NCI-H1436 (cell line): Measurements from ENCODE around the gene CDKN3.

Experiments used
- DNase-seq: peaks from one replicate; lab custom pipeline; 2025; lab: John Stamatoyannopoulos, UW

The CDKN3 gene, protein sequence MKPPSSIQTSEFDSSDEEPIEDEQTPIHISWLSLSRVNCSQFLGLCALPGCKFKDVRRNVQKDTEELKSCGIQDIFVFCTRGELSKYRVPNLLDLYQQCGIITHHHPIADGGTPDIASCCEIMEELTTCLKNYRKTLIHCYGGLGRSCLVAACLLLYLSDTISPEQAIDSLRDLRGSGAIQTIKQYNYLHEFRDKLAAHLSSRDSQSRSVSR

DNA sequence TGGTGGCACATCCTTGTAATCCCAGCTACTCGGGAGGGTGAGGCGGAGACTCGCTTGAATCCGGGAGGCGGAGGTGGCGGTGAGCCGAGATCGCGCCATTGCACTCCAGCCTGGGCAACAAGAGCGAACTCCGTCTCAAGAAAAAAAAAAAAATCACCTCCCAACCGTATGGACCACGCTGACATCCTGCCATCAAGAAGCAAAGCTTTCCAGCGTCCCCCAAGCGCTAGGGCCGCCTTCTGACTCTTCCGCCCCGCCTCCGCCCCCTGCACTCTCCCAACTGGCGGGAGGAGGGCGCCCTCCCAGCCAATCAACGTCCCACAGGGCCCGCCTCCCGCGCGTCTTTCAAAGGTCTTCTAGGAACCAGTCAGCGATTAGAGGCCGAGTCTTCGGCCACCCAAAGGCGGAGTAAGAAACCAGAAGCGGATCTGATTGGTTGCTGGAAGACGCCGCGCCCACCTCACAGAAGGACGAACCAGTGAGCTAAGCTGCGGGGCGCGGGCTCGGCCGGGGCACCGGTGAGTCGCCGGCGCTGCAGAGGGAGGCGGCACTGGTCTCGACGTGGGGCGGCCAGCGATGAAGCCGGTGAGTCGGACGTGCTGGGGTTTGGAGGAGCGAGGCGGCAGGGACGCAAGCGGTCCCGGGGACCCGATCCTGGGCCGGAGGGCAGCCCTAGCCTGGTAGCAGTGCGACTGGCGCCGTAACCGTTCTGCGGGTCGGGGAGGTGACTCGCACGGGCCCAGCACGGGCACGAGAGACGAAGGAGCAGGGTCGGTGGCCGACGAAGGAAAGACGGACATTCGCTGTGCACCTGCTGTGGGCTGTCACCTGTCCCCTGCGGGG, at the start of gene CDKN3:
Gene CDKN3, plus strand, starts transcription at position 515 of the 843 bp plus-strand sequence. Its CDS starts 62 bp downstream, at position 577.
- DNase-seq: peak; percentile 98

DNA sequence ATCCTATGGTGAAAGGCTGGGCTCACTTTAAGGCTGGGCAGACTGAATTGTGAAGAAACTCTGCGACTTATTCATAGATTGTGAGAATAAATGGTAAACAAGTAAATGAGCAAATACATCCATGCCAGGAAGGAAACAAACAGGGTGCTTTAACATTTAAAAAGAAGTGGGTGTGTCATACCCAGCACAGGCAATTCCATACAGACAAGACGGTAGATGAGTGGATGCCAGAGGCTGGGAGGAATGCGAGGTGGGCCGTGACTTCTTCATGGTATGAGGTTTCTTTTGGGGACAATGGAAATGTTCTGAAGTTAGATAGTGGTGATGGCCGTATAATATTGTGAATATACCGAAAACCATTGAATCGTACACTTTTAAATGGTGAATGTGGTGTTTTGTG, 49.8 kb upstream of the CDKN3 start:
- no peak for DNase-seq

DNA sequence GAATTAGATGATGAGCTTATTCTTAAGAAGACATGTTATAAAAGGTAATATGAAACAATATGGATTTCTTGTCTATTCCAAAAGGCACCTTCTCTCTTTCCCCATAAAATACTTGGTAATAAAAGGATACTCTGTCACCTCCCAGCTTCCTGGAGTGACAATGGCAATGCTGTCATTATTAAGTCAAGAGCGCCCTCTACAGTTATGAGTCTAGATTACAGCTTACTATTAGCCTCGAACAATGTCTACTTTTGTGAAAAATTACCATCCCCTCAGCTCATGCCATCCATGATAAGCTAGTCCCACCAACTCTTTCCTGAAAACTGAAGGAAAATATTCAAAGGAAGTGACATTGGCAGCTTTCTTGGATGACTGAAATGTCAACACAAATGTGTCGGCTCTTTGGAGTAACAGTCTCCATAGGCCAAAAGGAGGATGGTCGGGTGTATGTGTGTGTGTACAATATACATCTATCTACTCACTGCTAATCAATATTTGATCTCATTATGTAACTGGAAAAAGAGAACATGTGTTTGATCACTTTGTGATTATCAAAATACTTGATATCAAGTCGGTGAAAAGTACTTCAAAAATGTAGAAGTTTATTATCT, 48.7 kb upstream of the CDKN3 start:
- DNase-seq: peak; percentile 60

DNA sequence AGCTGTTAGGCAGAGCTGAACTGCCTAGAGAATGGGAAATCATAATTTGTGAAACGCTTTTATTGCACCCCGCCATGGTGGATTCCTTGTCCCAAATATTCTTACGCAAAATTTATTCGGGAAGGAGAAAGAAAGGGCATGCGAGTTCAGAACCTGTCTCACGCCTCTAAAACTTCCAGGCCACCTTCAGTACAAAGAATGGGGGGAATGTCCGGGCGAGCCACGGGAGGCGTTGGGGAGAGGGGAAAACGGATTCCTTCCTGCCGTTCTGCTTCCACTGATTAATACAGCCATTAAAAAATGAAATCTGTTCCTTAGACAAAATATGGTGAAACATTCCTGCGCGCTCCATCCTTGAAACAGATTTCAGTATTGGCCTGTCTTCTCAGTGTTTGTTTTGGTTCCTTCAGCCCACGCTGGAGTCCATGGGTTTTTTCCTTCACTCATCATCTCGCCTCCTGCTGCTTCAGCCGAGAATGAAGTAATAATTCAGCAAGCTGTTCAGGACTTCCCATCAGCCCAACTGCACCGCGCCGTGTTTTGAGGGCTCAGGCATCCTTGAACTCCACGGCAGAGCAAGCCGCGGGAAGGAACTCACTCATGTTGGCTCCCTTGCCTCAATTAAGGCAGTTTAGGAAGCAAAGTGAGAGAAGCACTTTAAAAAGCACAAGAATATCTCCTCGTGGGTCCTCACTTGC, 47.7 kb upstream of the CDKN3 start:
- no peak for DNase-seq

DNA sequence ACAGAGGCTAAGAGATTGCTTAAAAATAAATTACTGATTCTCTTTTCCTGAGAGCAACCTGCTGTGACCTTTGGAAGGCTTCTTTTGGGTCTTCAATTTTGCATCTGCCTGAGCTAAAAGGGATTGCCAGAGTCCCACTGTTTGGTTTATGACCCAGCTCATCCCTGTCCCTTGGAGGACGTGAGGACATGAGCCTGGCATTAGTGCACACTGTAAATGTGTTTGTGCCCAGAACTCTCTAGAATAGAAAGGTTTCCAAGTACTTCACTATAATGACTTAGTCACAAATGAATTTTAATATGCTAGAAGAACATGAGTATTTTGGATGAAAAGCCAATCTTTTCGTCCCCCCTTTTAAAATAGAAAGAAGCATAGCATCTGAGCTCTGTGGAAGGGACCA, 47.1 kb upstream of the CDKN3 start:
- no peak for DNase-seq

DNA sequence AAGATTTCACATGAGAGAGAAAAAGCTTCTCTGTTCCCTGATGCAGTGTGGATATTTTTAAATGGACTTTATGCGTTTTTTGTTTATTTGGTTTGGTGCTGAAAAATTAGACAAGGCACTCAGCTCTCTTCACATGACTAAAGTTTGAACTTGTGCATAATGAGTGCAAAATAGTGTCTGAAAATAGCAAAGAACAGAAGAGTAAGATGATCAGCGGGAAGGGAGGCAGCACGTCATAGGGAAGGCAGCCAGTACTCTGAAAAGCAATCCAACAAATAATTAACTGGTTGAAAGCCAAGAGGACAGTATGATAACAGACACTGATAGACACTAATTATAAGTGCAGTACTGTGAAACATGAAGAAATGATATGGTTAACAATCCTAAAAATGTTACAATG, 46.6 kb upstream of the CDKN3 start:
- no peak for DNase-seq

DNA sequence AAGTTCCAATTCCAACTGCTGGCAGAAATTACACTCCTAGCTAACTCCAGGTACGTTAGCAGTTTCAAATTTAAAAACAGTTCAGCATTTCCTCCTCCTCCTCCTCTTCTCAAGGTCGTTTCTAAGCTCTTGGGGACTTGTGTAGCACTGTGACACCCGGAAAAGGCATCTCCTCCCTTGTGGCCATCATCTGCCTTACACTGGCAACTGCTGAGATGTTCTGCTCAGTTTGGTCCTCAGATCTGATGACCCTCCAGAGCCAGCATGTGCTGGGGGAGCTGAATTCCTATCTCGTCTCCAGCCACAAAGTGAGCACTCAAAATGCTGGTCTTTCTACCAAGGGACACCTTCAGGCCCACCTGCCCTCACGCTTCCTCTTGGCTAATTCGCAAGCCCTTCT, 43.5 kb upstream of the CDKN3 start:
- no peak for DNase-seq

DNA sequence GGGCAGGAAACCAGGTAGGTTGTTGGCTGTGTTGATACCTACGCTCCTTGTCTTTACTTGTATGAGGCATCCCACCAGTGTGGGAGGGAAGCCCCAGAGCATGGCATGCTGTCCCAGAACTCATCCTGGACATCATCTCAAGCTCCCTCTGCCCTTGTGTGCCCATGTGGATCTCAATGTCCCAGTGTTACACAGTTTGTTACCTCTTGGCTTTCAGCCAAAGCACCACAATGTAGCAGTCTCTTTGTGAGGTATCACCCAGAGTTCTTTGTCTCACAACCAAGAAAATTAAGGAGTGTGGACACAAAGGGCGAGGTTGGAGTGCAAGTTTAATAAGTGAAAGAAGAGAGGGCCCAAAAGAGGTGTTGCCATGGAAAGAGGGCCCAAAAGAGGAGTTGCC, 43.1 kb upstream of the CDKN3 start:
- DNase-seq: no peak

DNA sequence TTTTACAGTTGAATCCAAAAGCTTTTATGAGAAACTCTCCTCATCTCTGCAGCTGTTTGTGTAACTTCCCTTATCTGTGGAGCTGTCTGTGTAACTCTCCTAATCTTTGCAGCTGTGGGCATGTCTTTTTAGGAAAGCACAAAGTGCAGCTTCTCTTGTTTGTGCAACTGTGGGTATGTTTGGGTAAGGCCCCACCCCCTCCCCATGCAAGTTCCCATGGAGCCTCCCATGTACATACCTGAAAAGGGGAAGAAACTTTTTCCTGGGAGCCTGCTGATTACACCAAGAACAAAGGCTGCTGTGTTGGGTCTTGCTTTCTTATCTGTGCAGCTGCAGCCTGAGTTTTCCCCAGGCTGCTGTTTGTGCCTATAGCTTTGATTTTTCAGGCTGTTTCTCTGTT, 42.7 kb upstream of the CDKN3 start:
- no peak for DNase-seq

DNA sequence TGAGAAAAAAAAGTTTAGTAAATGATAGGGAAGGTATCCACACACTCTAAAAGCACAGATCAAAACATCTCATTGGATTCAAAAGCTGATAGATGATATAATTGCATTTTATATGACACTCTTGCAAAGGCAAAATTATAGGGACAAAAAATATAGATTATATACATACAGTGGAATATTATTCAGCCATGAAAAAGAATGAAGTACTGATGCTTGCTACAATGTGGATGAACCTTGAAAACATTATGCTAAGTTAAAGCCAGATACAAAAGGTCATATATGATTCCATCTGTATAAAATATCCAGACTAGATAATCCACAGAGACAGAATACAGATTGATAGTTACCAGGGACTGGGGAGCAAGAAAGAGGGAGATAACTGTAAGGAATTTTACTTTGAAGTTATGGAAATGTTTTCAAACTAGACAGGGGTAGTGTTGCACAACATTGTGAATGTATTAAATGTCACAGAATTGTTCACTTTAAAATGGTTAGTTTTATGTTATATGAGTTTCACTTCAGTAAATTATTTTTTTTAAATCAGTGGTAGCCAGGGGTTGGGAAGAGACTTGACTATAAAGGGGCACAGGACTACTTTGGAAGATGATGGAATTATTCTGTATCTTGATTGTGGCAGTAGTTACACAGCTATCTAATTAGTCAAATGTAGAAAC, 41.7 kb upstream of the CDKN3 start:
- DNase-seq: no peak

DNA sequence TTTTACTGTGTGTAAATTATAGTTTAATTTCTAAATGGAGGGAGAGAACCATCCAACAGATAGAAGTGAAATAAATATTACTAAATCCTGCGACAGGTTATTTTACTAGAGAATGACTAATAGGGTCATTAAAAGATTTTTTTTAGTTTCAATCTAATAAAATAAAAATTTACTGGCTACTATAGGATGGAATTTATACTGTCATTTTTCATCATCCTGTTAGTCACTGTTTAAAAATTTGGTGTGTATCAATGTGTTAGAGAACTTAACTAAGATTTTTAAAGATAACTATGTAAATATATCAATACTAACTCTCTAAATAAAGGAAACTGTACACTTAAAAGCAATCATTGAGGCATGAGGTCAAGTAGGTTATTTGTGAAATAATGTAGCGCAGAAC, 41.1 kb upstream of the CDKN3 start:
- no peak for DNase-seq

DNA sequence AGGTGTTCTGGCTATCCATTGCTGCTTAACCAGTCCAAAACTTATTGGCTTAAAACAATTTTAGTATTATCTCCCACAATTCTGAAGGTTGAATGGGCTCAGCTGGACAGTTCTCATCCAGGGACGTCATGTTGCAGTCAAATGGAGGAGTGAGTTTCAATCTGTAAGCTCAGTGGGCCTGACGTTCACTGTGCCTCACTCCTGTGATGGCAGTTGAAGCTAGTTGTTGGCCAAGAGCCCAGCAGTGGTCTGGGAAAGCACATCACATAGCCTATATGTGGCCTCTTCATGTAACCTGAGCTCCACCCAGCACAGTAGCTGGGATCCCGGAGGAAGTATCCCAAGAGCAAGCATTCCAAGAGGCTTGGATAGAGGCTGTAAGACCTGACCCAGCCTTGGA, 40.6 kb upstream of the CDKN3 start:
- DNase-seq: no peak

DNA sequence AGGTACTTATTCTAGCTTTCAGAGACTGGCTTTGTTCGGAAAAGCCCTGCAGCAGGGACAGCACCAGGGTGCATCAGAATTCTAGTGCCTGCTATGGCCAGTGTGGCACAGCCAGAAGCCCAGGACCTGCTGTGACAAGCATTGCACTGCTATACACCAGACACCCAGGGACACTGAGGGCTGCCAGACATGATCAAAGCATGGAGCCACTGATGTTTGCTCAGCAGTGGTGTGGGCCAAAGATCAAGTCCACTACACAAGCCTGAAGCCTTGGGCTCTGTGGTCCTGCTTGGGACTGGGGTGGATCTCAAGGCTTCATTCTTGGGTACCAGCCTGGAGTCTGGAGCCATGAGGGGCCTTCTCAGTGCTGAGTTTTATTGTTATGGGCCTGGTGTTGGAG, 36.1 kb upstream of the CDKN3 start:
- no peak for DNase-seq

DNA sequence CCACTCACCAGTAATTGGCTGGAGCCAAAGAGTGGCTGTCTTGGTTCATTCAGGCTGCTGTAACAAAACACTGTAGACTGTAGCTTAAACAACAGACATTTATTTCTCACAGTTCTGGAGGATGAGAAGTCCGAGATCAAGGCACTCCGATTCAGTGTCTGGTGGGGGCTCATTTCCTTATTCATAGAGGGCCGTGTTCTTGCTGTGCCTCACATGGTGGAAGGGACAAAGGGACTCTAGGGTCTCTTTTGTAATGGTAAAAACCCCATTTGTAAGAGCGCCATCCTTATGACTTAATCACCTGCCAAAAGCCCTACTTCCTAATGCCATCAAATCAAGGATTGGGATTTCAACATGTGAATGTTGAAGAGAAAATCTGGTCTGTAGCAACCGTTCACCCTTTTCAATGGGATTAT, 34.7 kb upstream of the CDKN3 start:
- no peak for DNase-seq

DNA sequence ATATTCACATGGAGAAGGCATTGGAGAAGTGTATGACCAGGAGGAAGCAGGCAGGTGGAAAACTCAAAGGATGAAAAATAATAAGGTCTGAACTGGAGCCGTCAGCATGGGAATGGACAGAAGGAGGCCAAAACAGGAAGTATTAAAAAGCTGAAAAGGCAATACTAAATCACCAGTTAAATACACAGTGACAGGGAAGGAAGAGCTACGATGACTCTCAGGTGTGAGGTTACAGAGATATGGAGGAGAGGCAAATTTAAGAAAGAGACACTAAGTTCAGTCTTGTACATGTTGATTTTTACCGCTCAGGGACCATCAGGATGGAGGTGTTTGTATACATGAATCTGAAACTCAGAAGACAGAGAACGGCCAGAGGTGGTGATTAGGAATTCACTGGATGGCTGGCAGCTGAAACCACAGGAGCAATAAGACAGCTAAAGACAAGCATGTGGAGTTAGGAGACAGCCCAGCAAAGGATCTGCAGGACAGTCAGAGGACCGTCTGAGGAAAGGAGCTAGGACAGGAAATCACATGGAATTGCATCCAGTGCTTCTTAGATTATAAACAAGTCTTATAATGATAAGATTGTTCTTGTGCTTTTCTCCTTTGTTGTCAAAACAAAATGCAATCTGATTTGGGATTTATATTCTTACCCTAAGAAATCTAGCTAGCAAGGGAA, 33.9 kb upstream of the CDKN3 start:
- DNase-seq: no peak

DNA sequence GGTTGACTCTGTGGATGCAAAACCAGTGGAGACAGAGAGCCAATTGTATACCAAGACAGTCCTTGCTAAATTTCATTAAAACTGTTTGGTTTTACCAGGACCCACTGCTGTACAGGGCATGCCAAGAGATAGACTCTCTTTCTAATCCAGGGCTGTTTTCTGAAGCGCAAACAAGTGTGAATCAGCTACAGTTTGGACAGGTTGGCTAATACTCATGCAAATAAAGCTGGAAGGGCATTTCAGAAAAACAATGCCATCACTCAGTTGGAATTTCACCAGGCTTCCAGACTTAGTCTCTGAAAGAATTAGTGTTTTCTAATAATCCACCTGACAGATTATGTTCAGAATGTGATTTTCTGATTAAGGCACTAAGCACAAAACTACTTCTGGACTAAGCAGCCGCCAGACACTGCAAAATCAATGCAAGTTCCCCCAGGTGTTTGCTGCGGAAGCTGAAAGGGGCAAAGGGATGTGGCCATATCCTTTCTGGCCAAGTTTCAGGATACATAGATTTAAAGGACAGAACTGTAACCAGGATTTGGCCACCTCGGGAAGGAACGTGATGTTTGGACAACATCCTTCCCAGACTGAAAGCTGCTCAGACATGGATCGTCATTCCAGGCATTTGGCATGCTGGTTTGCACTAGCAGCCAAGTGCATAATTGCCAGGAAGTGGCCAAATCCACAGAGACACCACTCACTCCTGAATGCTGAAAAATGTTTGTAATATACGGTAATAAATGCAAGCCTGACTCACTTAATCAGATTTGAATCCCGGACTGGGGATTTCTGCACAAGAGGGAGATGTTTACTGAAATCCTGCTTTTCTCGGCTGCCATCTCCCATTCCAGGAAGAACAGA, 32.0 kb upstream of the CDKN3 start:
- no peak for DNase-seq

DNA sequence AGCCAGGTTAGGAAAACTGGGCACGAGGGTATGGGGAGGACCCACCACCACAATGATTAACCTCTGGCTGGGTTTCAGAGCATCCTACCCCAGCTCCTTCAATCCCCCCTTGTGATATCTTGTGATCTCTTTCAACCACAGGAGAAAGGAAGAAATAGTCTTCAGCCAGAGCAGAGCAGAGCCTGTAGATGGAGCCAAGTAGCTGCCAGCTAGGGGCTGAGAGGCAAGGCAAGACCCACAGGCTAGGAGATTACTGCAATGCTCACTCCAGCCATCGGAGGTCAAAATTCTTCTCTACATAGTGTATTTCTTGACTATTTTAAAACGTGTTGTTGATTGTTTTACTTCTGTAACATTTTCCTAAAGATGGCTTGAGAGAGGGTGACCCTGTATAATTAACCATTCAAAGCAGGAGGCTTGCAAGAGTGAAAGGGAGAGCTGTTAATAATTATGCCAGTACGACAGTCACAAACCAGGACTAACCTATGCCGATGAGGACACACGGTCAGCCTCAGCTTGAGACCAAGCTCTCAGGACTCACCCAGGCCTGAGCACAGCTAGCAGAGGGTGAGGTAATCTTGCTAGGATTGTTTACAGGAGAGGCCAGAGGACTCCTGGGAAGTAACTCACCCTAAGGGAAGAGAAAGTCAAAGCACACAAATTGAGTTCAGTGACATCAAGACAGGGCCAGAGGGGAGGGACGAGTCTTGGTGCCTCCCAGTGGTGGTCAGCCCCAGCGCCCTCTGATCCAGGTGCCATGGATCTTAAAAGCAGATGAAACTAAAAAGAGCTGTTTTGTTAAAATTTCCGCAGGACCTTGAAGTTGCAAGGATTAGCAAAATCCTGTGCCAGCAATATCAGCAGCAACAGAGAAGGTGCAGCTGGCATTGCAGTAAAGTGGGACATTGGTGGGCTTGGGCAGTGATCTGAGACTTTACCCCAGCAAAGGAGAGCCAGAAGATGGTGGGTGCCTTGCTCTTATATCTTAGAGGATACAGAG, 29.8 kb upstream of the CDKN3 start:
- peak; percentile 28 for DNase-seq

DNA sequence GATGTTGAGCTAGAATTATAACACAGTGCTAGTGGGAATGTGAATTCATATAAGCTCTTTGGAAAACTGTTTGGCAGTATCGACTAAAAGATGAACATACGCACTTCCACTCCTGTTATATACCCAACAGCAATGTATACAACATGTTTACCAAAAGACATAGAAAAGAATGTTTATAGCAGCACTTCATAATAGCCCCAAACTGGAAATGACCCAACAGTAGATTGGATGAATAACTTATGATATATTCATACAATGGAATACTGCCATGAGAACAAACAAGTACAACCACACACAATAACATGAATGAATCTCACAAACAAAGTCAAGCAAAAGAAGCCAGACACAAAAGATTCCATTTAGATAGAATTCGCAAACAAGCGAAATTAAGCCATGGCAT, 28.5 kb upstream of the CDKN3 start:
- no peak for DNase-seq

DNA sequence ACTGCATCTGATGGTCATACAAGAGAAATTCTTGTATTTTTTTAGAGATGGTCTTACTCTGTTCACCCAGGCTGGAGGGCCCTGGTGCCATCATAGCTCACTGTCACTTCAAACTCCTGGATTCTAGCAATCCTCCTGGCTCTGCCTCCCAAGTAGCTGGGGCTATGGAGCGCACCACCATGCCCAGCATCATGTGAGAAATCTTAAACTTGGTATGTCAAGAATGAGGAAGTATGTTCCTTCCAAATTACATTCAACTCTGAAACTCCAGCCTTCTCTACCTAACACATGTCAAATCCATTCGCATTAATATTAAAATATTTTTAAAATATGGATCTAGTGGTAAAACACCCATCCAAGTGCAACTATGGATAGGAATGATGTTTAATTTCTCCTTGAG, 27.5 kb upstream of the CDKN3 start:
- no peak for DNase-seq
